ENCODE results near the gene MORN1. TPM values are rescaled to one million over a fixed set of nuclear protein-coding genes. Genes with fewer than 3 reads are reported as not detected.

Gene MORN1
- total and polyA plus RNA-seq, 2 experiments from 2014 or later: 4.8 to 11.1 TPM

DNA sequence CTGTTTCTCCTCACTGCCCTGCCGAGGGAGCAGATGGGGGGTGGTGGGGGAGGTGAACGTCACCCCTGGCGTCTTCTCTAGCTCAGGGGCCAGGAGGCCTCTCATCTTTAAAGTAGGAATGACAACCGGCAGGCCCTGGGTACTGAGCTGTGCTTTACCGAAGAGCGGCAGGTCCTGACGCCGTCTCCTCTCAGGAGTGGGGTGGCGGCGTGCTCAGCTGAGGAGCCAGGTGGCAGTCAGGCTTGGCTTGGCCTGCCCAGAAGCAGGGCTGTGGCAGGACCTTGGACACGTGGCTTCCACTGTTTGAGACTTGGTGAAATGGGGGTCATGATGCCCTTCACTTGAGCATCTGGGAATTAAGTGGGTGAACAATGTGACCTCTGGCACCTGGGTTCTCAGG is 3.4 kb upstream of the MORN1 start:
- H3K4me2 ChIP-seq: no peak overlapping the region
- Mint-ChIP-seq H3K36me3 (ENCODE audit: low read depth) (peaks cover 39% of the 10 kb centered on the region), H3K9me3 (no peaks in the 10 kb centered on the region), H3K4me1 (peaks cover 17% of the 10 kb centered on the region), H3K27me3 (ENCODE audit: insufficient read depth, low read depth, poor library complexity) (peaks cover 10% of the 10 kb centered on the region), H3K4me3 (no peak overlapping the region), H3K27ac (no peak overlapping the region)
- peaks cover 6% of the 10 kb centered on the region; the same call in 1 of the 2 replicates for H3F3A ChIP-seq (replicated peaks; ENCODE audit: low read depth)
- H3K4me3 ChIP-seq: no peak overlapping the region
- DNase-seq (ENCODE audit: low spot score): no peak
- no peak for TF ChIP-seq REST (IDR thresholded peaks at IDR 0.05; ENCODE audit: unreplicated experiment)
- no peak for TF ChIP-seq ZNF331 (CRISPR knock-in tag; IDR thresholded peaks at IDR 0.05; ENCODE audit: low read depth)
- no peak for TF ChIP-seq EZH2 (IDR thresholded peaks at IDR 0.05; ENCODE audit: low read depth, unreplicated experiment)
- TF ChIP-seq, protein P1, sequence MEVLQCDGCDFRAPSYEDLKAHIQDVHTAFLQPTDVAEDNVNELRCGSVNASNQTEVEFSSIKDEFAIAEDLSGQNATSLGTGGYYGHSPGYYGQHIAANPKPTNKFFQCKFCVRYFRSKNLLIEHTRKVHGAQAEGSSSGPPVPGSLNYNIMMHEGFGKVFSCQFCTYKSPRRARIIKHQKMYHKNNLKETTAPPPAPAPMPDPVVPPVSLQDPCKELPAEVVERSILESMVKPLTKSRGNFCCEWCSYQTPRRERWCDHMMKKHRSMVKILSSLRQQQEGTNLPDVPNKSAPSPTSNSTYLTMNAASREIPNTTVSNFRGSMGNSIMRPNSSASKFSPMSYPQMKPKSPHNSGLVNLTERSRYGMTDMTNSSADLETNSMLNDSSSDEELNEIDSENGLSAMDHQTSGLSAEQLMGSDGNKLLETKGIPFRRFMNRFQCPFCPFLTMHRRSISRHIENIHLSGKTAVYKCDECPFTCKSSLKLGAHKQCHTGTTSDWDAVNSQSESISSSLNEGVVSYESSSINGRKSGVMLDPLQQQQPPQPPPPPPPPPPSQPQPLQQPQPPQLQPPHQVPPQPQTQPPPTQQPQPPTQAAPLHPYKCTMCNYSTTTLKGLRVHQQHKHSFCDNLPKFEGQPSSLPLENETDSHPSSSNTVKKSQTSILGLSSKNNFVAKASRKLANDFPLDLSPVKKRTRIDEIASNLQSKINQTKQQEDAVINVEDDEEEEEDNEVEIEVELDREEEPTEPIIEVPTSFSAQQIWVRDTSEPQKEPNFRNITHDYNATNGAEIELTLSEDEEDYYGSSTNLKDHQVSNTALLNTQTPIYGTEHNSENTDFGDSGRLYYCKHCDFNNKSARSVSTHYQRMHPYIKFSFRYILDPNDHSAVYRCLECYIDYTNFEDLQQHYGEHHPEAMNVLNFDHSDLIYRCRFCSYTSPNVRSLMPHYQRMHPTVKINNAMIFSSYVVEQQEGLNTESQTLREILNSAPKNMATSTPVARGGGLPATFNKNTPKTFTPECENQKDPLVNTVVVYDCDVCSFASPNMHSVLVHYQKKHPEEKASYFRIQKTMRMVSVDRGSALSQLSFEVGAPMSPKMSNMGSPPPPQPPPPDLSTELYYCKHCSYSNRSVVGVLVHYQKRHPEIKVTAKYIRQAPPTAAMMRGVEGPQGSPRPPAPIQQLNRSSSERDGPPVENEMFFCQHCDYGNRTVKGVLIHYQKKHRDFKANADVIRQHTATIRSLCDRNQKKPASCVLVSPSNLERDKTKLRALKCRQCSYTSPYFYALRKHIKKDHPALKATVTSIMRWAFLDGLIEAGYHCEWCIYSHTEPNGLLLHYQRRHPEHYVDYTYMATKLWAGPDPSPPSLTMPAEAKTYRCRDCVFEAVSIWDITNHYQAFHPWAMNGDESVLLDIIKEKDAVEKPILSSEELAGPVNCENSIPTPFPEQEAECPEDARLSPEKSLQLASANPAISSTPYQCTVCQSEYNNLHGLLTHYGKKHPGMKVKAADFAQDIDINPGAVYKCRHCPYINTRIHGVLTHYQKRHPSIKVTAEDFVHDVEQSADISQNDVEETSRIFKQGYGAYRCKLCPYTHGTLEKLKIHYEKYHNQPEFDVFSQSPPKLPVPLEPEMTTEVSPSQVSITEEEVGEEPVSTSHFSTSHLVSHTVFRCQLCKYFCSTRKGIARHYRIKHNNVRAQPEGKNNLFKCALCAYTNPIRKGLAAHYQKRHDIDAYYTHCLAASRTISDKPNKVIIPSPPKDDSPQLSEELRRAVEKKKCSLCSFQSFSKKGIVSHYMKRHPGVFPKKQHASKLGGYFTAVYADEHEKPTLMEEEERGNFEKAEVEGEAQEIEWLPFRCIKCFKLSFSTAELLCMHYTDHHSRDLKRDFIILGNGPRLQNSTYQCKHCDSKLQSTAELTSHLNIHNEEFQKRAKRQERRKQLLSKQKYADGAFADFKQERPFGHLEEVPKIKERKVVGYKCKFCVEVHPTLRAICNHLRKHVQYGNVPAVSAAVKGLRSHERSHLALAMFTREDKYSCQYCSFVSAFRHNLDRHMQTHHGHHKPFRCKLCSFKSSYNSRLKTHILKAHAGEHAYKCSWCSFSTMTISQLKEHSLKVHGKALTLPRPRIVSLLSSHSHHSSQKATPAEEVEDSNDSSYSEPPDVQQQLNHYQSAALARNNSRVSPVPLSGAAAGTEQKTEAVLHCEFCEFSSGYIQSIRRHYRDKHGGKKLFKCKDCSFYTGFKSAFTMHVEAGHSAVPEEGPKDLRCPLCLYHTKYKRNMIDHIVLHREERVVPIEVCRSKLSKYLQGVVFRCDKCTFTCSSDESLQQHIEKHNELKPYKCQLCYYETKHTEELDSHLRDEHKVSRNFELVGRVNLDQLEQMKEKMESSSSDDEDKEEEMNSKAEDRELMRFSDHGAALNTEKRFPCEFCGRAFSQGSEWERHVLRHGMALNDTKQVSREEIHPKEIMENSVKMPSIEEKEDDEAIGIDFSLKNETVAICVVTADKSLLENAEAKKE (CRISPR knock-in tag; IDR thresholded peaks at IDR 0.05): no peak
- TF ChIP-seq JUNB (IDR thresholded peaks at IDR 0.05; ENCODE audit: unreplicated experiment): no peak
- TF ChIP-seq EZH2phosphoT487 (IDR thresholded peaks at IDR 0.05; ENCODE audit: unreplicated experiment): no peak
- no peak for TF ChIP-seq POLR2AphosphoS5 (IDR thresholded peaks at IDR 0.05; ENCODE audit: low read depth)
- no peak for TF ChIP-seq CTCF (conservative IDR thresholded peaks at IDR 0.05; ENCODE audit: low read depth in 2 of 2)
- no peak for TF ChIP-seq STAT1 (IDR thresholded peaks at IDR 0.05; ENCODE audit: unreplicated experiment)
- no peaks in the 10 kb centered on the region for H3K9me2 ChIP-seq (ENCODE audit: insufficient read depth)
- no peak for ATAC-seq
- H3K27me3 ChIP-seq (ENCODE audit: insufficient read depth): no peaks in the 10 kb centered on the region
- H4K20me1 ChIP-seq (replicated peaks; ENCODE audit: insufficient read depth): peaks cover 15% of the 10 kb centered on the region
- peaks cover 46% of the 10 kb centered on the region for H3K79me2 ChIP-seq (replicated peaks; ENCODE audit: insufficient read depth)
- no peak overlapping the region for H3K27ac ChIP-seq (ENCODE audit: low read depth)
- H3K4me1 ChIP-seq (ENCODE audit: insufficient read depth): no peaks in the 10 kb centered on the region; the same call in 1 of the 2 replicates
- no peak overlapping the region for H2AFZ ChIP-seq
- no peaks in the 10 kb centered on the region; the same call in none of the 2 replicates for H3K36me3 ChIP-seq (ENCODE audit: insufficient read depth)

Data from GM23338 (cell line).